Prostate gland (tissue), 2 donors: ENCODE data around the gene CLCA1.

ENCODE experiments used
- POLR2A ChIP-seq: fragments of 450-650 bp; IDR thresholded peaks from one replicate; pipeline ENCODE4 v1.6.1; 2016; ENCODE audit warnings: antibody characterized with exemption, mild to moderate bottlenecking
- TF ChIP-seq, protein P1 (sequence below), 4 experiments: fragments of 200-600 bp in 2 of 4; fragments of 450-650 bp in 2 of 4; sonication (generic) in 2 of 4; IDR thresholded peaks; 1 replicate in 3 of 4; 2 replicates in 1 of 4; pipeline ENCODE4 v1.5.1; 2016 to 2019; ENCODE audit warnings: antibody characterized with exemption in 4 of 4, mild to moderate bottlenecking in 2 of 4, moderate library complexity in 2 of 4

DNA sequence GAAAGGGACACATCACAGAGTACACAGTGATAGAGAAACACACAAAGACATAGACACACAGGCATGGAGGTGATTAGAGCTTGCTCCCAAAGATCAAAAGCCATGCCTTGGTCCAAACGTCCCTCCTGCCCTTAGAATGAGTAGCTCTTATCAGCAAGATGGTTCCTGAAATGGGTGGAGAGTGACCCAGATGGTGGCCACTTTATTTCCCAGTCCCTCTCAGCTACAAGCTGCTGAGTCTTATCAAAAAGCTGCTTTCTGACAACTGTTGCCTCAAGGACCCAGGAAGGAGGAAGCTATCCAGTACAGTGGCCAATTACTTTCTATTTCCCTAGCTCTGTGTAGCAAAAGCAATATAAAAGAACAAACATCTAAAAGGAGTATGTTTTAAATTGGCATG, 7.7 kb upstream of the CLCA1 start:
- TF ChIP-seq POLR2A = no peak
- TF ChIP-seq, protein P1, sequence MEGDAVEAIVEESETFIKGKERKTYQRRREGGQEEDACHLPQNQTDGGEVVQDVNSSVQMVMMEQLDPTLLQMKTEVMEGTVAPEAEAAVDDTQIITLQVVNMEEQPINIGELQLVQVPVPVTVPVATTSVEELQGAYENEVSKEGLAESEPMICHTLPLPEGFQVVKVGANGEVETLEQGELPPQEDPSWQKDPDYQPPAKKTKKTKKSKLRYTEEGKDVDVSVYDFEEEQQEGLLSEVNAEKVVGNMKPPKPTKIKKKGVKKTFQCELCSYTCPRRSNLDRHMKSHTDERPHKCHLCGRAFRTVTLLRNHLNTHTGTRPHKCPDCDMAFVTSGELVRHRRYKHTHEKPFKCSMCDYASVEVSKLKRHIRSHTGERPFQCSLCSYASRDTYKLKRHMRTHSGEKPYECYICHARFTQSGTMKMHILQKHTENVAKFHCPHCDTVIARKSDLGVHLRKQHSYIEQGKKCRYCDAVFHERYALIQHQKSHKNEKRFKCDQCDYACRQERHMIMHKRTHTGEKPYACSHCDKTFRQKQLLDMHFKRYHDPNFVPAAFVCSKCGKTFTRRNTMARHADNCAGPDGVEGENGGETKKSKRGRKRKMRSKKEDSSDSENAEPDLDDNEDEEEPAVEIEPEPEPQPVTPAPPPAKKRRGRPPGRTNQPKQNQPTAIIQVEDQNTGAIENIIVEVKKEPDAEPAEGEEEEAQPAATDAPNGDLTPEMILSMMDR (IDR thresholded peaks at IDR 0.05) = no peak
